Transverse colon (tissue), 4 donors: ENCODE data around the gene CDK19.

ENCODE experiments used
- POLR2AphosphoS5 ChIP-seq, 3 donors: sonication (generic); formaldehyde crosslinking; IDR thresholded peaks; one replicate each; pipeline ENCODE4 v1.6.1; 2016; ENCODE audit warnings: antibody characterized with exemption in 3 of 3
- TF ChIP-seq, protein P1 (sequence below), 5 experiments: fragments of 200-600 bp in 3 of 5; fragments of 450-650 bp in 2 of 5; sonication (generic) in 3 of 5; IDR thresholded peaks; 1 replicate in 2 of 5; 2 replicates in 3 of 5; pipeline ENCODE4 v1.5.1; 2016 to 2017; ENCODE audit warnings: antibody characterized with exemption in 5 of 5, inconsistent platforms in 3 of 5, mild to moderate bottlenecking in 2 of 5, moderate library complexity in 1 of 5

- TF ChIP-seq POLR2AphosphoS5 (IDR thresholded peaks at IDR 0.05), result no peak
- TF ChIP-seq, protein P1, sequence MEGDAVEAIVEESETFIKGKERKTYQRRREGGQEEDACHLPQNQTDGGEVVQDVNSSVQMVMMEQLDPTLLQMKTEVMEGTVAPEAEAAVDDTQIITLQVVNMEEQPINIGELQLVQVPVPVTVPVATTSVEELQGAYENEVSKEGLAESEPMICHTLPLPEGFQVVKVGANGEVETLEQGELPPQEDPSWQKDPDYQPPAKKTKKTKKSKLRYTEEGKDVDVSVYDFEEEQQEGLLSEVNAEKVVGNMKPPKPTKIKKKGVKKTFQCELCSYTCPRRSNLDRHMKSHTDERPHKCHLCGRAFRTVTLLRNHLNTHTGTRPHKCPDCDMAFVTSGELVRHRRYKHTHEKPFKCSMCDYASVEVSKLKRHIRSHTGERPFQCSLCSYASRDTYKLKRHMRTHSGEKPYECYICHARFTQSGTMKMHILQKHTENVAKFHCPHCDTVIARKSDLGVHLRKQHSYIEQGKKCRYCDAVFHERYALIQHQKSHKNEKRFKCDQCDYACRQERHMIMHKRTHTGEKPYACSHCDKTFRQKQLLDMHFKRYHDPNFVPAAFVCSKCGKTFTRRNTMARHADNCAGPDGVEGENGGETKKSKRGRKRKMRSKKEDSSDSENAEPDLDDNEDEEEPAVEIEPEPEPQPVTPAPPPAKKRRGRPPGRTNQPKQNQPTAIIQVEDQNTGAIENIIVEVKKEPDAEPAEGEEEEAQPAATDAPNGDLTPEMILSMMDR (IDR thresholded peaks at IDR 0.05), result no peak
These were observed 221.6 kb downstream of the CDK19 start for GRCh38 chr6:110593637-110594036.
